ENCODE results near the gene TRABD. TPM values are rescaled to one million over a fixed set of nuclear protein-coding genes. Genes with fewer than 3 reads are reported as not detected.

TRABD gene
- total and polyA plus RNA-seq, 2 donors from 2014 or later = 34.2 to 56.3 TPM

DNA sequence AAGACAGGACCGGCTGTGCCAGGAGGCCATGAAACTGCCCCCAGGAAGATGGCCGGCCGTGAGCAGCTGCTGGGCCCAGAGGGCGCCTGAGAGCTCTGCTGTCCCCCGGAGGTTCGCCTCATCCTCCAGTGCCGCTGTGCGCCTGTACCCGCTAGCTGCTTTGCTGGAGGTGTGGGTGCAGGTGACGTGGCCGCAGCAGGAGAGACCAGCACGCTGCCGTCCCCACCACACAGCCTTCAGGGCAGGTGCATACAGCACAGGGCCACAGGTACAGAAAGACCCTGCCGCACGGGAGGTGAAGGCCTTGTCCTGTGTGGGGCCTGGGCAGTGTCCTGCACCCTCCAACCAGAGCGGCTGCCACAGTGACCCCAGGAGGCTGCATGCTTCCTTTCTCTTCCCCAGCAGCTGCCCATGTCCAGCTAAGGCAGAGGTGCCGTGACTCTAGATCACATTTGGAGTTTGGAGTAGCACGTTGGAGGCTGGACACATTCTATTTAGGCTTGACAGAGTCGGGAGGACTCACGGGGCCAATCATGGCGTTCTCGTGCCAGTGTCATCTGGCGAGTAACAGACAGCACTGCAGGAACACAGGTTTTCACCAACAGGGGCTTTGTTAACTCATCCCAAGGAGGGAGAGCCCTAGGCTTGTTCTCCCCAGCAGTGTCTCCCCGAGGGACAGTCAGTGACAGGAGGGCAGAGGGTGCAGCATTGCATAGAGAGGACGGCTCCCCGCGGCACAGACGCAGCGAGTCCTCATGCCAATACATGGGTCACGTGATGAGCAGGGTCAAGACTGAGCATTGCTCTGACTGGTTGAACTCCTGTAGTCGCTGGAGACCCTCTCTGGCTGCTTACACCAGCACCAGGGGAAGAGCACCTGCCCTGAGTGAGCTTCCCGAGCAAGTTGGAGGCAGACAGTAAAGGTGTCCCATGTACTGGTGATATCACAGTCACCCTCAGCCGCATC lies 33.9 kb upstream of the TRABD start:
- Histone ChIP-seq H3K4me1 (ENCODE audit: control insufficient read depth in 2 of 3, insufficient read depth in 2 of 3, low read depth in 1 of 3, low read length in 3 of 3) (peaks cover 0 to 2% (median 0%) of the 10 kb centered on the region in 3 donors), H3K4me3 (ENCODE audit: low read length in 3 of 3) (no peak overlapping the region), H3K27me3 (ENCODE audit: control insufficient read depth, insufficient read depth, low read length) (no peaks in the 10 kb centered on the region), H3K27ac (ENCODE audit: low read depth in 2 of 2, low read length in 2 of 2) (no peak overlapping the region), H3K36me3 (ENCODE audit: control insufficient read depth in 2 of 3, insufficient read depth in 3 of 3, low read length in 3 of 3) (no peaks in the 10 kb centered on the region), H3K9ac (ENCODE audit: low read length in 3 of 3) (no peak overlapping the region), H3K9me3 (ENCODE audit: control insufficient read depth in 2 of 3, insufficient read depth in 1 of 3, low read length in 3 of 3) (no peaks in the 10 kb centered on the region)
- TF ChIP-seq, protein P1, sequence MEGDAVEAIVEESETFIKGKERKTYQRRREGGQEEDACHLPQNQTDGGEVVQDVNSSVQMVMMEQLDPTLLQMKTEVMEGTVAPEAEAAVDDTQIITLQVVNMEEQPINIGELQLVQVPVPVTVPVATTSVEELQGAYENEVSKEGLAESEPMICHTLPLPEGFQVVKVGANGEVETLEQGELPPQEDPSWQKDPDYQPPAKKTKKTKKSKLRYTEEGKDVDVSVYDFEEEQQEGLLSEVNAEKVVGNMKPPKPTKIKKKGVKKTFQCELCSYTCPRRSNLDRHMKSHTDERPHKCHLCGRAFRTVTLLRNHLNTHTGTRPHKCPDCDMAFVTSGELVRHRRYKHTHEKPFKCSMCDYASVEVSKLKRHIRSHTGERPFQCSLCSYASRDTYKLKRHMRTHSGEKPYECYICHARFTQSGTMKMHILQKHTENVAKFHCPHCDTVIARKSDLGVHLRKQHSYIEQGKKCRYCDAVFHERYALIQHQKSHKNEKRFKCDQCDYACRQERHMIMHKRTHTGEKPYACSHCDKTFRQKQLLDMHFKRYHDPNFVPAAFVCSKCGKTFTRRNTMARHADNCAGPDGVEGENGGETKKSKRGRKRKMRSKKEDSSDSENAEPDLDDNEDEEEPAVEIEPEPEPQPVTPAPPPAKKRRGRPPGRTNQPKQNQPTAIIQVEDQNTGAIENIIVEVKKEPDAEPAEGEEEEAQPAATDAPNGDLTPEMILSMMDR (IDR thresholded peaks at IDR 0.05; ENCODE audit: borderline replicate concordance, extremely low read depth, insufficient read depth) = no peak
- intact Hi-C loops (cut with DNase I) = no loop called here
- no peak for DNase-seq
- FAIRE-seq = no peak

DNA sequence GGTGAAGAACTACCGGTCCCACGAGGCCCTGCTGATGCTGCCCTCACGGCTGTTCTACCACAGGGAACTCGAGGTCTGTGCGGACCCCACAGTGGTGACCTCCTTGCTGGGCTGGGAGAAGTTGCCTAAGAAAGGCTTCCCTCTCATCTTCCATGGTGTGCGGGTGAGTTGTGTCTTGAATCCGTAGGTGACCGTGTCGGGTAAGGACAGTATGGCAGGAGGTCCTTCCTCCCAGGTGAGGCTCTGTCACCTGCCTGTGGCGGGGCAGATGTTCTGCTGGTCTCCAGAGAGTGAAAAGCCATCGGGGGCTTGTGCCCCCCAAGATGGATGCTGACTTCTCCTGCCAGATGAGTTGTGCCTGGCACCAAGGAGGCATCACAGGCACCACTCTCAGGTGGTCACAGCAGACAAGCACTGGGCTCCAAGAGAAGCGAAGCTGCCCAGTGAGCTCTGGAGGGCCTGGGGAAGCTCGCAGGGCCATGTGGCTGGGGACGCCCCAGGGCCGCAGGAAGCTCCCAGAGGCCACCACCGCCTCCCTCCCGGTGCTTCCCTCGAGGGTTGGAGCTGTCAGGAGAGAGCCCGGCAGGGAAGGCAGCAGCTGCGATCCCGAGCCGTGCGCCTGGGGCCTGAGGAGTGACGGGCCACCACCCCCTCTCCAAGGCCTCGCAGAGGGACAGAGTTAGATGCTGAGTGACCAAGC lies 32.5 kb upstream of the TRABD start:
- H3K4me3 ChIP-seq (ENCODE audit: low read length in 3 of 3) = no peak overlapping the region
- H3K9me3 ChIP-seq (ENCODE audit: control insufficient read depth in 2 of 3, insufficient read depth in 1 of 3, low read length in 3 of 3) = no peaks in the 10 kb centered on the region
- intact Hi-C loops (cut with DNase I) = no loop called here
- TF ChIP-seq, protein P1 (IDR thresholded peaks at IDR 0.05; ENCODE audit: borderline replicate concordance, extremely low read depth, insufficient read depth) = no peak
- no peak overlapping the region for H3K27ac ChIP-seq (ENCODE audit: low read depth in 2 of 2, low read length in 2 of 2)
- FAIRE-seq = no peak
- peaks cover 0 to 4% (median 0%) of the 10 kb centered on the region in 3 donors for H3K4me1 ChIP-seq (ENCODE audit: control insufficient read depth in 2 of 3, insufficient read depth in 2 of 3, low read depth in 1 of 3, low read length in 3 of 3)
- no peaks in the 10 kb centered on the region for H3K27me3 ChIP-seq (ENCODE audit: control insufficient read depth, insufficient read depth, low read length)
- DNase-seq = no peak
- no peaks in the 10 kb centered on the region for H3K36me3 ChIP-seq (ENCODE audit: control insufficient read depth in 2 of 3, insufficient read depth in 3 of 3, low read length in 3 of 3)
- H3K9ac ChIP-seq (ENCODE audit: low read length in 3 of 3) = no peak overlapping the region

DNA sequence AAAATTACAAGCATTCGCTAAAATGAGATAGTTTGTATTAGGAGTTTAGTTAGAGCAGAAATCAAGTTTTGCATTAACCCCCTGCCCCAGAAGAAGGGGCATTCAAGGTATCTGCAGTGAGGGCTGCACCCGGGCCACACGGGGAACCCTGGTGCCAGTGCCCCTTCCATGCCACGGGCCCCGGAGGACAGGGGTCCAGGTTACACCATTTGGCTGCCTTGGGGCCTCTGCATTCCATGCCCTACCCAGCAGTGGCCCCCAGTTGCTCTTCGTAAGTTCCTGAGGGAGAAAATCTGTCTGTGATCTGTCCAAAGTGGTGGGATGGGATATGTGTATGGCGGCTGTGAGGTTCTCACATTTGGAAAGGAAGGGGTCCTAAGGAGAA lies 32.0 kb upstream of the TRABD start:
- no peaks in the 10 kb centered on the region for H3K9me3 ChIP-seq (ENCODE audit: control insufficient read depth in 2 of 3, insufficient read depth in 1 of 3, low read length in 3 of 3)
- intact Hi-C loops (cut with DNase I) = no loop called here
- H3K4me1 ChIP-seq (ENCODE audit: control insufficient read depth in 2 of 3, insufficient read depth in 2 of 3, low read depth in 1 of 3, low read length in 3 of 3) = peaks cover 0 to 4% (median 0%) of the 10 kb centered on the region in 3 donors
- TF ChIP-seq, protein P1 (IDR thresholded peaks at IDR 0.05; ENCODE audit: borderline replicate concordance, extremely low read depth, insufficient read depth) = no peak
- no peak overlapping the region for H3K9ac ChIP-seq (ENCODE audit: low read length in 3 of 3)
- H3K36me3 ChIP-seq (ENCODE audit: control insufficient read depth in 2 of 3, insufficient read depth in 3 of 3, low read length in 3 of 3) = no peaks in the 10 kb centered on the region
- no peak overlapping the region for H3K4me3 ChIP-seq (ENCODE audit: low read length in 3 of 3)
- no peak for FAIRE-seq
- H3K27me3 ChIP-seq (ENCODE audit: control insufficient read depth, insufficient read depth, low read length) = no peaks in the 10 kb centered on the region
- no peak overlapping the region for H3K27ac ChIP-seq (ENCODE audit: low read depth in 2 of 2, low read length in 2 of 2)
- DNase-seq = no peak

Data from kidney (tissue), 14 donors.